ENCODE measurements around the gene CCDC28A.
"Not testable (repeated sequence)": the region's sequence is repeated elsewhere in the genome, so short reads cannot be mapped to it uniquely, and the experiment has no call there.

CCDC28A gene

DNA sequence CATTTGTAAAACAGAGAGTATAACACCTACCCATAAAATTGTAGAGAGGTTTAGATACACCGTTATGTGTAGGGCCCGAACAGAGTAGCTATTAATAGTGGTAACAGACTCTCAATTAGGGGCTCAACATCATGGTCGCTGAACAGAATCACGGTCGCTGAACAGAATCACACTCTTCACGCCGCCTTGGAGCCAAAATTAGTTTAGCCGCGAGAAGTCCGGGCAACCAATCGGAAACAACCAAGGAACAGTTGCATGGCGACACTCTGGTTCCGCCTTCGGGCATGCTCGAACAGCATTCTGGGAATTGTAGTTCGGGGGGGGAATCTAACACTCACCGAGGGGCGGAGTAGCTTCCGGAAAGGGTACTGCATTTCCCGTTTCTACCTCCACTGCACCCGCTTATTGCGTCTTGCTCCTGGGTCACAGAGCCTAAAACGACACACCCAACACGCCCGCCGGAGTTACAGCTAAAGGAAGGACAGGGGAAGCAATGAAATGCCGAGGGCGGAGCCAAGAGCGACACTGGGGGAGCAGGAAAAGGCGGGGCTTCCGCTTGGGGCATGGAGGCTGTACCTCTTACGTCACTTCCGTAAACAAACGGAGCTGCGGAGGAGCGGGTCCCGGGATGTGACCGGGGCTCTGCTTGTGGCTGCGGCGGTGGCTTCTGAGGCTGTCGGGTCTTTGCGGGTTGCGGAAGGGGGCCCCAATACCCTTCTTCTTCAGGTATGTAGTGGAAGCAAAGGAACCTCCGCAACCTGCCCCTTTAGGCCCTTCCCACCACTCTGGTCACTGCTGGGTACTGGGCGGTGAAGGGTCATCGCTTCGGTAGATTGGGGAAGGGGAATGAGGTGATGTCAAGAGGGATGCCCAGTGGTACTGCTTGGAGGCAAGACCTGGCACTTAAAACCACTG lies at the start of gene CCDC28A:
TSS of gene CCDC28A (plus strand) at position 593 of the 915 bp plus-strand sequence. CDS start 2,352 bp downstream, outside the sequence.
- DNase-seq = peak; percentile 92

DNA sequence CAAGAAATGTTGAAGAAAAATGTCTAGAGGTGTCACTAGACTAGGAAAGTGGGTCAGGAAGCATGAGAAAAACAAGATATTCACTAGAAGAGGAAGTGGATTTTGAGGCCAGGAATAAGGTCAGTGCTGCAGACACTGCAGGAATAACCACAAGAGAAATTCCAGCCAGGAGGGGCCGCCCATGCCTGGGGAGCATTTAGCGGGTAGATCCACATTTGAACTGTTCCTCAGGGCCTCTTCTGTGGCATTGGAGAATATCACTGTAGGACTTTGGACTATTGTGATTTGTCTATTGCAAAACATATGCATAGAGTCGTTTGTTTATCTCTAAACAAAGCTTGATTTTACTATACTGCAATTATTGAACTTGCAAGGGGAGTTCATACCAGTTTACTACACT lies 49.6 kb upstream of the CCDC28A start:
- DNase-seq = no peak

DNA sequence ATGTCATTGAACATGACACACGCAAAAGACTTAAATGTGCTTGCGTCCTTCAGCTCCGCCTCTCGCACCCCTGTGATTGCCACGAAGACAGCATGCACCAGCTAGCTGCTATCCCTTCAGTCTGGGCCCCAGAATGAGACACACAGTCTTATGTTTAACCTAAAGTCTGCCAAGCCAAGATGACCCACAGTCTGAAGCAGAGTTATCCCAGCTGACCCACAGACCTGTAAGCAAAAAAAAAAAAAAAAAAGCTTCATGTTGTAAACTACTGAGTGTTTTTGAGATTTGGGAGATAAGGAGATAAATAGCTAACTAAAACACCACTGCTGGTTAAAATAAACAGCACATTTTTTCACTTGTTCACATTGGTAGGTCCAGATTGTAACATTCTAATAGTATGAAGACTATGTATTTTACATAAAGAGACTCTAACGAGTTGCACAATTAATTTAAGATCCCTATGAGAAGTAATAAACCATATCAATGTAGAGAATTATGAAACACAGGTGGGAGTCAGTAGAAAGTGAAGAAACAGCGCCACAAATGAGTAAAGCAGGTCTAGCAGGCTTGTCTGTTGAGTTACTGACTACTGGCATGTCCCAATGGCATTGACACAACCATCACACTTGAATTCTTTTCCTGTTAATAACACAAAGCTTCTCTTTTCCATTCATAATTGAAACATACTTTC lies 47.4 kb upstream of the CCDC28A start:
- DNase-seq = no peak

DNA sequence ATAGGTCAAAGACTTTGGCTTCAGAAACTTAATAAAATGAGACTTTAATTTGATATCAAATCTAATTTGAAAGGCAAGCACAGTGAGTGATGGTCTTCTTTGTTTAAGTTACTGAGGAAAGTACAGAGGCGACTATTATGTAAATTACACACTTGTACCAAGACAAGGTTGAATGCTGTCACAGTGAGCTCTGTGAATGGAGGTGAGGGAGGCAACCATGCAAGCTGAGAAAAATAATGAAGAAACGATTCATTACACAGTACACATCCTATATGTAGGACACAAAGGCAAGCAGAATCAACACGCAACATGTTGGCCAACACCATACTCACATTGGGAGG lies 46.8 kb upstream of the CCDC28A start:
- no peak for DNase-seq

DNA sequence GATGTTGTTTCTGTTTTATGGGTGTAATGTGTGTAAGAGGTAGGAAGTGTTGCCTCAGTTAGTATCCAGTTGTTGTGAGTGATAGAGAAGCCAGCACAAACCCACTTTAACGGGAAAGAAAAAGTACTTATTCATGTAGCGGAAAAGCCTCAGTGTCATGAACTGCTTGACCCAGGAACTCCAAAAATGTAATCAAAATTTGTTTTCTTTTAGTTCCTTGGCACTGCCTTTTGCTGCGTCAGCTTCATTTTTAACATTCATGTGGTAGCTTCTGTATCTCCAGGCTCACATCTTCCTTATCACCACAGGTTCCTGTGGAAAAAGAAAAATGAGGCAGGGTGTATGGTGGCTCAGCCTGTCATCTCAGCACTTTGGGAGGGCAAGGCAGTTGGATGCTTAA lies 46.4 kb upstream of the CCDC28A start:
- DNase-seq = no peak

DNA sequence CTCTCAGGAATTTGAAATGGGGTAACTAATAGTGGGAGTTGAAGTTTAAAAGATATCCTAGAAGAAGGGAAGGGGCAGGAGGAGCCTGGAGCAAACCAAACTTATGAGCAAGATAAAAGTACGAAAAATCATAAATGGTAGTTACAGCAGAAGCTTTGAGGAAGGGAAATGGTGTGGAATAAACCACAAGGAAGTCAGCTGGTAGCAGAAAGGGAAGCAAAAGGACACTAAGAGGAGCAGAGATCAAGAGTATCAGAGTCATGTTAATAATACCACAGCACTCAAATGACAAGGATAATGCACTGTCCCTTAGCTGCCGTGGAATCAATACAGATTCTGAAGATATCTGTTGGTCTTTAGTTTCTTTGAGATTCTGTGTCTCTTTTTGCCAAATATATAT lies 44.9 kb upstream of the CCDC28A start:
- no peak for DNase-seq

DNA sequence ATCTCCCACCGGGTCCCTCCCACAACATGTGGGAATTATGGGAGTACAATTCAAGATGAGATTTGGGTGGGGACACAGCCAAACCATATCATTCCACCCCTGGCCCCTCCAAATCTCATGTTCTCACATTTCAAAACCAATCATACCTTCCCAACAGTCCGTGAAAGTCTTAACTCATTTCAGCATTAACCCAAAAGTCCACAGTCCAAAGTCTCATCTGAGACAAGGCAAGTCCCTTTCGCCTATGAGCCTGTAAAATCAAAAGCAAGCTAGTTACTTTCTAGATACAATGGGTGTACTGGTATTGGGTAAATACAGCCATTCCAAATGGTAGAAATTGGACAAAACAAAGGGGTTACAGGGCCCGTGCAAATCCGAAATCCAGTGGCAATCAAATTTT lies 43.5 kb upstream of the CCDC28A start:
- not testable (repeated sequence) for DNase-seq

DNA sequence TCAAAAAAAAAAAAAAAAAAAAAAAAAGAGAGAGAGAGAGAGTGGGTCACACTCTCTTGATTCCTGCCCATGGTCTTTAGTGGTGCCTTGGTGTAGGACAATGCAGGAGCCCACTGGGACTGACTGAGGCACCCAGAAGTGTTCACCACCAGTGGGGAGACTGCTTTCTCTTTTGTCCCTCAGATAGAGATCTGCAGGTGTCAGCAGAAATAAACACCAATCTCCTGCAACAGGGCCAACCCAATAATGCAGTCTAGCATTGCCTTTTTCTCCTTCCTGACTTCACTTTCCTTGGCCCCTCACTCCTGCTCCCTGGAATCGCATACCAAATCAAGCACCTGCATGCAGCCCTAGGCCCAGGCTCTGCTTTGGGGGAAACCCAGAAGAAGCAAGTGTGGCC lies 39.0 kb upstream of the CCDC28A start:
- DNase-seq = no peak

DNA sequence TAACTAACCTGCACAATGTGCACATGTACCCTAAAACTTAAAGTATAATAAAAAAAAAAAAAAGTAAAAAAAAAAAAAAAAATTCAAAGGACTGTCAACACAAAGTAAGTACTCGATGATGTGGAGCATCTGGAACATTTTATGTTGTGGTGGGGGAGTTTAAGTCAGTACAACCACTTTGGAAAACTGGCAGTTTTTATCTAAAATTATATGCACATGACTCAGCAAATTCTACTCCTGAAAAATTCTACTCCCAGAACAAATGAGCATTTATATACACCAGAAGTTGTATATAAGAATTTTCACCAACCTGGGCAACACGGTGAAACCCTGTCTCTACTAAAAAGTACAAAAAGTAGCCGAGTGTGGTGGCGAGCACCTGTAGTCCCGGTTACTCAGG lies 36.9 kb upstream of the CCDC28A start:
- DNase-seq = no peak

DNA sequence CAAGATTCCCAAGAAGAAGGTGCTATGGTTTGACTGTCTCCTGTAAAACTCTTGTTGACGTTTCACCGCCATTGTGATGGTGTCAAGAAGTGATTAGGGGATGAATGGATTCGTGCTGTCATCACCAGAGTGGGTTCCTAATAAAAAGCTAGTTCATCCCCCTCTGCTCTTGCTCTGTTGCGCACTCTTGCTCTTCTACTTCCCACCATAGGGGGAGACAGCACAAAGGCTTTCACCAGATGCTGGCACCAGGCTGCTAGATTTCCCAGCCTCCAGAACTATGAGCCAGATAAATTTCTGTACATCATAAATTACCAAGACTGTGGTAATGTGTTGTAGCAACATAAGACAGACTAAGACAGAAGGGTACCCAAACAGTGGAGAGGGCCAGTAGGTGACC lies 21.6 kb upstream of the CCDC28A start:
- no peak for DNase-seq

DNA sequence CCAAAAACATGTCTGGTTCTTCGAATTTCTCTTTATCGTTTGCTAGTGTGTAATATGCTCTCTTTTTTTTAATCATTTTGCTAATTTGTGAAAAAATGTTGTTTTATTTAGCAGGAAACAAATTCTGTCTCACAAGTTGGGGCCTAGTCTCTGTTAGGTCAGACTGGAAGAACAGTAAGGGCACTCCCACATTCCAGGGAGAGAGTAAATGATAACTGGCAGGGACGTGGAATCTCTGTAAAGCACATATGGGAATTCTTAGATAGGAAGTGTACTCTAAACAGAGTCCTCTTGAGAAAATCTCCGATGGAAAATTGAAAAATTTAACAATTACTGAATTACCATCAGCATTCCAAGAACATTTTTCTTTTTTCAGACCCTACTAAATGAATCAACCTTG lies 16.4 kb upstream of the CCDC28A start:
- DNase-seq = no peak

DNA sequence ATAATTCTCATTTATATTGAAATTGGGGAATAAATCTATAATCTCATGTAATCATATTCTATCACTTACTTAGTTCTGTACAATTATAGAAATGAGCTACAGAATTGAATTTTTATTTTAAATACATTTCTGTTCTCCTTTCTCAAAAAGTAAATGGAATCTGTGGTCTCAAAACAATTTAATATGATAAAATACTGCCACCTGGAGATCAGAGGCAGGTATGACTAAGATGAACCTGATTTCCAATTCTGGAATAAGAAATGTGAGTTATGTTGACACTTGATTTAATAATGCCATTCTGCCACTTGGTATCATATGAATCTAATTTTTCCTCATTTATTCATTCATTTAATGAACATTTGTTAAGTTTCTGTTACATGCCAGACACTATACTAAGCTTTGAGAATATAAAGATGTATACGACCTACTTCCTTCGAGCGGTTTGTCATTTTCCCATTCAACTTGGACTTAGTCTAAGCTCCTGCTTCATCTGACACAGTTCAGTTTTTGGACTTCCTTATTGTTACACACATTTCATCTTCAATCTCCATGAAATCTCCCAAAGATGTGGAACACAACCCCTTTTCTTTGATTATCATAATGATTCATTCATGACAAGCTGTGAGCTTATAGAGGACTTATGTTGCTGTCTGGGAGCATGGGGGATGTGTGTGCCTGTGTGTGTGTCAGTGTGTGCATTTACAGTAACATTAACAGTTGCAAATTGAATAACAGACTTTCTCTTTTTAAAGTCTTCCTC lies 7.5 kb upstream of the CCDC28A start:
- no peak for DNase-seq

DNA sequence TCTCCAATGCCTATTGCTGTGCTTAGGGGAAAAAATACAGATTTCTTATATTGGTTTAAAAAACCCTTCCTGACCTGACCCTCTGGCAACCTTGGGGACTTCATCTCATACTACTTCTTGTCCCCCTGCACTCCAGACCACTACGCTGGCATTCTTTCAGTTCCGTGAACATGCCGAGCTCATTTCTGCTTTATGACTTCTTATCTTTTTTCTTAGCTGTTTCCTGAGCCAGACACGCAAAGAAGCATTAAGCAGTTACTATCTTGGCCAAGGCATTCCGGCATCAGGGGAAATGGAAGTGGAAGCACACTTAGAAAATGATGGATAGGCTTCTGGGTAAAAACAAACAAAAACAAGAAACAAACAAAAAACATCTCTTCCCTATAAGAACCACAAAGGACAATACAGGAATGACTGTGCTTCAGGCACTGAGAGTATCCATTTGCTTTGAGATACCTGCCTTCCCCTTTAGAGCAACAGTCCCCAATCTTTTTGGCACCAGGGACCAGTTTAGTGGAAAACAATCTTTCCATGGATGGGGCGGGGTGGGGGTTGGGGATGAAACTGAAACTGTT lies 4.4 kb upstream of the CCDC28A start:
- DNase-seq = no peak

DNA sequence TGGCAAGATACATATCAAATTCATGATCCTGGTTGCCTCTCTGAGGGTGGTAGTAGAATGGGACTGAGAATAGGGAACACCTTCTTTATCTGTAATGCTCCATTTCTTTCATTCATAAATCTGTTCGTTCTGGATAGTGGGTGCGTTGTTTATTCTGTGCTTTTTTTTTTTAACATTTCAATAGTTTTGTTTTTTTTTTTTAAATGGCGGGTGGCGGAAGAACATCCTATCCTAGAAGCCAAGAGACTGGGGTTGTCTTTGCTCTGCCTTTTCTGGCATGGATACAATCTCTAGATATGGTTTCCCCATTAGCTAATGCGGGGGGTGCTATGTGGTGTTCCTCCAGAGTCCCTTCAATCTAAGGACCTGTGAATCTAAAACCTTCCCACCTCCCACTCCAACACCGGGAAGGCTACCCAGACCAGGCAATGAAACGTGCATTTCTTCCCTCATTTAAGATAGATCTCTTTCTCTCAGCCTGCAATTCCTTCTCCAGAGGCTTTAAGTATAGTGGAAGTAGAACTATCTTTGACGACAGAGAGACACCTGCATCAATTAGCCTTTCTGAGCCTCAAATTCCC lies 883 bp upstream of the CCDC28A start:
- DNase-seq = no peak

DNA sequence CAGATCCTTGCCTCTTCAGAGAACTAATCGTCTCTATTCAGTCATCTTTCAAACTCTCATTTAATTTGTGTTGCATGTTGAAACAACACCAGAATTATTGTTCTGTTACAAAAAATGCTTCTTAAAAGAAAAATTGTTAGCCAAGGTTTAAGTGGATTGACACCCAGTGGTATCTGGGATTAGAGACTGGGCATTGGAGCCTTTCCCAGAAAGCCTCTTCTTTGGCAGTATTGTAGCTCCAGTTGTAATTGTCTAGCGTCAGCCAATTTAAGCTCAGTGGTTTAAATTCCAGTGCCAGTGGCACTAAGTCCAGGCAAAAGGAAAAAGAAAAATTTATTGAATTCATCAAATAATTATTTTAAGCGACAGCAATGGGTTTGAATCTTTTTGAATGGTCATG lies 801 bp downstream of the CCDC28A start:
- DNase-seq = no peak

DNA sequence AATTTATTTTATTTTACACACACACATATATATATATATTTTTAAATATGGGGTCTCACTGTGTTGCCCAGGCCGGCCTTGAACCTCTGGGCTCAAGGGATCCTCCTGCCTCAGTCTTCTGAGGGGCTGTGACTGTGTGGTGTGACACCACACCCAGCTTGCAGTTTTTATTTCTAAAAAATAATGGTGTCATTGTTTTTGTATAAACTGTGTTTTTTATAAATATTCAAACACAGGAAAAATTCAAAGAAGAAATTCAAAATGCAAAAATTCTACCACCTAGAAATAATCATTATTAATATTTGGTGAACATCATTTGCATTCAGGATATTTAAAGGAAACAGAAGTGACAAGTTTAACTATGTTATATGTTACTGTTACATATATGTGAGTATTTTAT lies 3.1 kb downstream of the CCDC28A start:
- no peak for DNase-seq

DNA sequence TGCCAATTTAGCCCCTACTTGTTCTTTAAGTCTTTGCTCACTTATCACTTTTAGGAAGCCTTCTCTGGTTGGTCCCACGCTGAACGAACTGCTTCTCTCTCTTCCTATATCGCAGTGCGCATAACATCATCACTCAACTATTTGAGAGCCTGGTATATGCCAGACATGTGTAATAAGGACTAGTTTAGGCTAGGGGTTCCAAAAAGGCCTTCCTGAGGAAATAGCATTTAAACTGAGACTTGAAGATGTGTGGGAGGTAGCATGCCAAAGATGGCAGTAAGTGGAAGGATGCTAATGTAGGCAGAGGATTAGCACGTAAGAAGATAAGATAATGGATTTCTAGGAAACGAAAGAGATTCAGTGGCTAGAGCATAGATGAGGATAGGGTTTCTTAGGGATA lies 4.8 kb downstream of the CCDC28A start:
- no peak for DNase-seq

DNA sequence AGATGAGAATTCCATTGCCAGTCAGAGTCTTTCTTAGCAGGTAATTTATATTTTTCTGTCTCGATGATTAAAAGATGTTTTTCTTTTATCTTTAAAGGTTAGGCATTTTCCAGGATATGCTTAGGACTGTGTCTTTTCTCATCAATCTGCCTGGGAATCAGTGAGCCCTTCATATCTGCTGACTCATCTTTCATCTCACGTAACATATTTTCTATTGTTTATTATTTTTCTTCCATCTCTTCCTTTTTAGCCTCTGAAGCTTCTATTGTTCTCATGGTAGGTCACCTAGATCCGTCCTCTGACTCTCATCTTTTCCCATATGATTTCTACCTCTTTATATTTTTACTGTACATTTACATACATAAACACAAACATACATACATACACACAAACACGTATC lies 8.7 kb downstream of the CCDC28A start:
- DNase-seq = no peak

DNA sequence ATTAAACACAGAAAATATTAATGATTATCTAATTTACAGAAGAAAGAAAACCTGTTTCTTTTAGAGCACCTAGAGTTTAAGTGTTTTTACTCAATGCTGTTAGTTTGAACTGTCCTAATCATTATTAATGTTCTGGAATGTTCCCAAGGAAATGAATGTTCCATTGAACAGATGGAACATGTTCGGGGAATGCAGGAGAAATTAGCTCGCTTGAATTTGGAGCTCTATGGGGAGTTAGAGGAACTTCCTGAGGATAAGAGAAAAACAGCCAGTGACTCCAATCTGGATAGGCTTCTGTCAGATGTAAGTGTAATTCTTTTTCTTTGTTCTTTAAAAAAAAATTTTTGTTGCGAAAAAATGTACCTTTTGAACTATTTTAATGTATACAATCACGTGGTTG lies 11.5 kb downstream of the CCDC28A start:
- no peak for DNase-seq

DNA sequence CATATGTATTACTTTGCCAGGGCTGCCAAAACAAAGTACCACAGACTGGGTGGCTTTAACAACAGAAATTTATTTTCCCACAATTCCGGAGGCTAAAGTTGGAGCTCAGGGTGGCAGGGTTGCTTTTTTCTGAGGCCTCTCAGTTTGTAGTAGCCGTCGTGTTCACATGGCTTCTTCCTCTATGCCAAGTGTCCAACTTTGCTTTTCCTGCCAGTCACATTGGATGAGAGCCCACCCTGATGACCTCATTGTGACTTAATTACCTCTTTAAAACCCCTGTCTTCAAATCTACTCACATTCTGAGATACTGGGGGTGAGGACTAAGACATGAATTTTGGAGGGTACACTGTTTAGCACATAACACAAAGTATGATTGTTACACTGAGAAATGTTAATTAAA lies 12.4 kb downstream of the CCDC28A start:
- no peak for DNase-seq

DNA sequence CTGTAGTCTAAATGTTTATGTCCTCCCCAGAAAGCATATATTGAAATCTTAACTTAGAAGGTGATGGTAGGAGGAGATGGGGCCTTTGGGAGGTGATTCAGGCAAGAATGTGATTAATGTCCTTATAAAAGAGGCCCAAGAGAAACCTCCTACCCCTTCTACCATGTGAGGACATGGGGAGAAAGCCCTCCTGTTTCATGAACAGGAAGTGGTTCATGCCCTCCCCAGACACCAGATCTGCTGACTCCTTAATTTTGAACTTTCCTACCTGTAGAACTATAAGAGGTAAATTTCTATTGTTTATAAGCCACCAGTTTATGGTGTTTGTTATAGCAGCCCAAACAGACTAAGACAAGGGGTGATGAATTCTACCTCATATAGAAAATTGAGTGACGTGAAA lies 13.6 kb downstream of the CCDC28A start:
- no peak for DNase-seq

DNA sequence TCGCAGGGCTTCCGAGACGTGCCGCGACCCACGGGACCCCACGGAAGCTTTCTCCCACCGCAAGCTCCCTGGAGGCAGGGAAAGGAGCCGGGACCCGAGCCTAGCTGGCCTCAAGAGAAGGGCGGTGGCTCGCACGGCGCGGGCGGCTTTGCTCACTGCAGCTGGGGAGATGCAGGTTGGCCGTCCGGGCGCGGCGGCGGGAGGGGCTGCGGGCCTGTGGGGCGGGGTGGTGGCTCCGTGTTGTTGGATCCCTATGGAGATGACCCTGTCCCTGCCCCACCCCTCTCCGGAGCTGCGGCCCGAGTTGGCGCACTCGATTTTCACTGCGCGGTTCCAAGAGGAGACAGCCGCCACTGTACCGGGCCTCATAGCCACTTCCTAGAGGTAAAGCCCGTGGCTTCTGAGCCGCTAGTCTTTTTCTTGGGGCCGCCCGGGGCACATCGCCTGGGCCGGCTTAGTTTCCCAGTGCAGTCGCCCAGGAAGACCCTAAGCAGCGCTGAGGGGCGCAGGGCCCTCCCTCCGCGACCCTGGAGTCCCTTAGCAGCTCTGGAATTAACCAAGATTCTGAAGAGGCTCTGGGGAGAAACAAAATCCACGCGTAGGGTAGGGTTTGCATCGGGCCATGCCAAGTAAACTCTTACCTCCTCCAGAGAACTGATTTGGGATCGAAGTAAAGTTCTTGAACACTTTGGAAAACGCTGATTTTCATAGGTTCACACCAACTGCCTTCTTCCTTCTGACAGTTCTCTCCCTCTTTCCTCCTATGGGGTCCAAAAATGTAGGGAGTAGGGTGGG lies 22.4 kb downstream of the CCDC28A start, which contains the start of gene ECT2L:
TSS of gene ECT2L (plus strand) at position 279 of the 795 bp plus-strand sequence. CDS start 17,188 bp downstream, outside the sequence.
- no peak for DNase-seq

Measured in activated naive CD4-positive, alpha-beta T cell treated with Interleukin-2 at 50 U/mL for 16 hours (primary cell).